SK-N-SH (cell line): ENCODE results near the gene PTPN18.
A peak's percentile ranks its signal among the peaks of the same experiment; 100 is the strongest.

Source experiments
- EP300 ChIP-seq, 2 experiments: IDR thresholded peaks; 2 replicates each; pipeline versions ENCODE4 v1.4.0 to v1.6.1; 2012; ENCODE audit warnings: borderline replicate concordance in 1 of 2, low read depth in 1 of 2, low read length in 1 of 2
- FOXJ3 ChIP-seq: sonication (generic); formaldehyde crosslinking; IDR thresholded peaks from 2 replicates; pipeline ENCODE4 v1.5.1; 2020; ENCODE audit warnings: mild to moderate bottlenecking, missing genetic modification reagents
- MEF2A ChIP-seq: IDR thresholded peaks from 2 replicates; pipeline ENCODE4 v1.4.0; 2012; ENCODE audit warnings: low read depth, borderline replicate concordance
- RAD21 ChIP-seq: IDR thresholded peaks from 2 replicates; pipeline ENCODE4 v1.6.1; 2012; ENCODE audit warnings: mild to moderate bottlenecking, low read length
- RFX5 ChIP-seq: IDR thresholded peaks from 2 replicates; pipeline ENCODE4 v1.6.1; 2012; ENCODE audit warnings: mild to moderate bottlenecking, improper control_type of control experiment, low read length
- SMC3 ChIP-seq: IDR thresholded peaks from 2 replicates; pipeline ENCODE4 v1.6.1; 2012; ENCODE audit warnings: low read depth, low read length, improper control_type of control experiment
- TAF1 ChIP-seq: IDR thresholded peaks from 2 replicates; pipeline ENCODE4 v1.6.1; 2012; ENCODE audit warnings: low read depth, mild to moderate bottlenecking, low read length, moderate library complexity, borderline replicate concordance
- TCF12 ChIP-seq: IDR thresholded peaks from 2 replicates; pipeline ENCODE4 v1.4.0; 2012
- TF ChIP-seq, protein P1 (sequence below): fragments of 200-600 bp; sonication (generic); IDR thresholded peaks from 2 replicates; pipeline ENCODE4 v1.6.1; 2017; ENCODE audit warnings: antibody characterized with exemption, mild to moderate bottlenecking, moderate library complexity
- TF ChIP-seq, protein P2 (sequence below): IDR thresholded peaks from 2 replicates; pipeline ENCODE4 v1.4.0; 2012; ENCODE audit warnings: low read depth, borderline replicate concordance

DNA sequence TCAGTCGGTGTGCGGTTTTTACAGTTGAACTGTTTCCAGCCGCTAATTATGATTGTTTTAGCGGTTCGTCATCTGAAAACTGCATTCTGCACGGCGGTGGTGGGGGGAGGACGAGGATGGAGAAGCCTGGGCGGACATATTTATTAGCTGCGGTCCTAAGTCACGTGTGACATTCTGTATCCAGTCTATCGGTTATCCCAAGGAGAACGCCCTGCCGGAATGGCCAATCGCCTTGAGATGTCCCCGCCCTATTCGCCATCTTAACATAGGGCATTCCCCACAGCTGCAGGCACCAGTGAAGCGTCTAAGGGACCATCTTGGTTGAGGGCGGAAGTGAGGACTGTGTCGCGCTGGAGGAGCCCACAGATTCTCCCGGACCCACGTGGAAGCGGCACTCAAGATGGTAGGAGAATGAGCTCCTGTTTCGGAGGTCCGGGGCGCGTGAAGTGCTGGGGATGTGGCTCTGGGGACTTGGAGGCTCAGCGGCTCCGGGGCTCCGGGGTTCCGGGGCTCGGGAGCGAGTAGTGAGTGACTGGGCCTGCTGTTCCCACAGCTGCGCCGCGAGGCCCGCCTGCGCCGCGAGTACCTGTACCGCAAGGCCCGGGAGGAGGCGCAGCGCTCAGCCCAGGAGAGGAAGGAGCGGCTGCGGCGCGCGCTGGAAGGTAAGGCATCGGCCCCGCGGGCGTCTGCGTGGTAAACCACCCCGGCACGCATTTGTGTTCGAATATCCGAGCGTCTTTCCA is 13.2 kb upstream of the PTPN18 start, which contains the start of gene IMP4:
- TF ChIP-seq EP300 (IDR thresholded peaks at IDR 0.05; ENCODE audit: borderline replicate concordance in 1 of 2, low read depth in 1 of 2, low read length in 1 of 2) (no peak), RFX5 (0 out of 2 replicates have a peak, but pooled peaks have one; percentile 28), TAF1 (peak; percentile 60), SMC3 (no peak), RAD21 (peak; percentile 21; the same call in 1 of the 2 replicates), TCF12 (no peak), FOXJ3 (CRISPR knock-in tag) (no peak), MEF2A (no peak)
- TF ChIP-seq, protein P1, sequence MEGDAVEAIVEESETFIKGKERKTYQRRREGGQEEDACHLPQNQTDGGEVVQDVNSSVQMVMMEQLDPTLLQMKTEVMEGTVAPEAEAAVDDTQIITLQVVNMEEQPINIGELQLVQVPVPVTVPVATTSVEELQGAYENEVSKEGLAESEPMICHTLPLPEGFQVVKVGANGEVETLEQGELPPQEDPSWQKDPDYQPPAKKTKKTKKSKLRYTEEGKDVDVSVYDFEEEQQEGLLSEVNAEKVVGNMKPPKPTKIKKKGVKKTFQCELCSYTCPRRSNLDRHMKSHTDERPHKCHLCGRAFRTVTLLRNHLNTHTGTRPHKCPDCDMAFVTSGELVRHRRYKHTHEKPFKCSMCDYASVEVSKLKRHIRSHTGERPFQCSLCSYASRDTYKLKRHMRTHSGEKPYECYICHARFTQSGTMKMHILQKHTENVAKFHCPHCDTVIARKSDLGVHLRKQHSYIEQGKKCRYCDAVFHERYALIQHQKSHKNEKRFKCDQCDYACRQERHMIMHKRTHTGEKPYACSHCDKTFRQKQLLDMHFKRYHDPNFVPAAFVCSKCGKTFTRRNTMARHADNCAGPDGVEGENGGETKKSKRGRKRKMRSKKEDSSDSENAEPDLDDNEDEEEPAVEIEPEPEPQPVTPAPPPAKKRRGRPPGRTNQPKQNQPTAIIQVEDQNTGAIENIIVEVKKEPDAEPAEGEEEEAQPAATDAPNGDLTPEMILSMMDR = peak; percentile 43
- TF ChIP-seq, protein P2, sequence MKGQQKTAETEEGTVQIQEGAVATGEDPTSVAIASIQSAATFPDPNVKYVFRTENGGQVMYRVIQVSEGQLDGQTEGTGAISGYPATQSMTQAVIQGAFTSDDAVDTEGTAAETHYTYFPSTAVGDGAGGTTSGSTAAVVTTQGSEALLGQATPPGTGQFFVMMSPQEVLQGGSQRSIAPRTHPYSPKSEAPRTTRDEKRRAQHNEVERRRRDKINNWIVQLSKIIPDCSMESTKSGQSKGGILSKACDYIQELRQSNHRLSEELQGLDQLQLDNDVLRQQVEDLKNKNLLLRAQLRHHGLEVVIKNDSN = peak; percentile 92
